CD4-positive, alpha-beta T cell treated with Interleukin-15 for 1 hour (primary cell): ENCODE data around the gene CPS1.

ENCODE experiments used
- DNase-seq: peaks from one replicate; pipeline ENCODE4 v3.0.0-alpha.2; 2020

Gene CPS1

DNA sequence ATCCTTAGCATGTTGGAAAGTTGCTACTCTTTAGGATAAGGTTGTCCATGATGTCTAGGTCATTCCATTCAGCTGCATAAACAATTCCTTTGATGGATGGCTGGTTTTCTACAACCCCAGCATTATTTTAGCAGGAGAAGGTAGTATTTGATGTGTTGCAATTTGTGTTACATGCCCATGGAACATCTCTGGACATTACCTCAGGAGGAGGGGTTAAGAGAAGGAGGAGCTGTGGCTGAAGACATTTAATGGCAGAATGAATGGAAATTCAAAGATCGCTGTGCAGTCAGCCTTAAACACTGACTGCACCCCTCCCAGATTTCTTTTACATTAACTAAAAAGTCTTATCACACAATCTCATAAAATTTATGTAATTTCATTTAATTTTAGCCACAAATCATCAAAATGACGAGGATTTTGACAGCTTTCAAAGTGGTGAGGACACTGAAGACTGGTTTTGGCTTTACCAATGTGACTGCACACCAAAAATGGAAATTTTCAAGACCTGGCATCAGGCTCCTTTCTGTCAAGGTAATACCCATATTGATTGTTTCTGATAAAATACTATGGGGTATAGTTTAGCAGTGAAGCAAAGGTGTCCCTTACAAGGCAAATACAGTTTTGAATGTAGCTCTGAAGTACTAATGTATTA is at the start of gene CPS1:
CPS1 (plus strand) TSS at position 271 of the 652 bp plus-strand sequence; CDS start at position 406, 135 bp downstream.
- DNase-seq = no peak

DNA sequence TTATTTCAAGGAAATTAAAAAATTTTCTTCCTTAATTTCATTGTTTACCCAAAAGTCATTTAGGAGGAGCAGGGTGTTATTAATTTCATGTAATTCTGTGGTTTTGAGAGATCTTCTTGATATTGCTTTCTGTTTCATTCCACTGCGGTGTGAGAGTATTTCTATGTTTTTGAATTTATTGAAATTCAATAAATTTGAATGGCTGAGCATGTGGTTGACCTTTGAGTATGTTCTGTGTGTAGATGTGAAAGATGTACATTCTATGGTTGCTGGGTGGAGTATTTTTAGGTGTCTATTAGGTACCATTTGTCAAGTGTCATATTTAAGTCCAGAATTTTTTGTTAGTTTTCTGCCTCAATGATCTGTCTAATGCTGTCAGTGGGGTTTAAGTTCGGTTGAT is 40.5 kb upstream of the CPS1 start:
- no peak for DNase-seq

DNA sequence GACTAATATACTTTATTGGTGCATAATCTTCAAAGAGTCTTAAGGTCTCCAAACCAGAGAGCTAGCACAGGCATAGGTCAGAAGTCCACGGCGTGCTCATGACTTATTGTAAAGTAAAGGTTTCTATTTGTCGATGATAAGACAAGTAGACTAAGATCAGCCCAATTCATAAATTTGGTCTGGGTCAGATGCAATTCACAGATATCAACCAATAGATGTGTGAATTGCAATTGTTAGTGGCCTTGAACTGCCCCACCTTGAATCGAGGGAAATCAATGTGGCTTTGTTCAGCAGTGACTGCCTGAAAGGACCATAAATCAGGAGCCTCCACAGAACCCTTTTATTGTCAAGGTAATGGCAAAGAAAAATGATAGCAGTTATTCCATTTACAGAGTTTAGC is 39.1 kb upstream of the CPS1 start:
- no peak for DNase-seq

DNA sequence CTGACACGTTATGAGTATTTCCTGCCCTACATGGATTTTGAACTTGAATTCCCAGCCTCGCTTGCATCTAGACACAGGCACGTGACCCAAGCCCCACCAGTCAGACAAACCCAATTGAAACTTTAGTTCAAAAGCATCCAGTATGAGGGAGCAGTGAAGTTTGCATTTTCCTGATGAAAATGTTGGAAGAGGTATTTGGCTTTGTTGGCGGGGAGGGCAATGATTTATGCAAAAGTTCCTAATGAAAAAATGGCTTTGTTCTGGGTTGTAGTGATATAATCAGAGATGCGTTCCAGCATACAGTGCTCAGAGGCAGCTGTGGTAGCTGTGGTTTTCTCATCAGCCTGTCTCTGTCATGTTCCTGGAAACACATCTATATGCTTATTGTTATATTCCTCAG is 36.8 kb upstream of the CPS1 start:
- DNase-seq = no peak

DNA sequence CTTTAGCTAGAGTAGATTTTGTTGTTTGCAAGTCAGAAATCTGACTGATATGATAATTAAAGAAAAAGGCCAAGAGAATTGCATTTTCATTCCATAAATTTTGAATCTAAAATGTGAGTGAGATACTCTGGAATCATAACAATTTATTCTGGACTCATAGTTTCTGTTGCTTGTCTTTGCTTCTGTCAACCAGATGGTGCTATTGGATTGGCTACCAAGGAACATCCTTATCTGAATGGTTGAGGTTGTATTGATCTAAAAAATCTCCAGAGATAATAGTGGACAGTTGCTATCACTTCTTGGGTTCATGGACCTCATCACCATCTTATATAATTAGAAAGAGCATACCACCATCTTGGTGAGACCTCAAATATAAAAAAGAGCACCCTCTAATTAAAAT is 34.0 kb upstream of the CPS1 start:
- DNase-seq = no peak

DNA sequence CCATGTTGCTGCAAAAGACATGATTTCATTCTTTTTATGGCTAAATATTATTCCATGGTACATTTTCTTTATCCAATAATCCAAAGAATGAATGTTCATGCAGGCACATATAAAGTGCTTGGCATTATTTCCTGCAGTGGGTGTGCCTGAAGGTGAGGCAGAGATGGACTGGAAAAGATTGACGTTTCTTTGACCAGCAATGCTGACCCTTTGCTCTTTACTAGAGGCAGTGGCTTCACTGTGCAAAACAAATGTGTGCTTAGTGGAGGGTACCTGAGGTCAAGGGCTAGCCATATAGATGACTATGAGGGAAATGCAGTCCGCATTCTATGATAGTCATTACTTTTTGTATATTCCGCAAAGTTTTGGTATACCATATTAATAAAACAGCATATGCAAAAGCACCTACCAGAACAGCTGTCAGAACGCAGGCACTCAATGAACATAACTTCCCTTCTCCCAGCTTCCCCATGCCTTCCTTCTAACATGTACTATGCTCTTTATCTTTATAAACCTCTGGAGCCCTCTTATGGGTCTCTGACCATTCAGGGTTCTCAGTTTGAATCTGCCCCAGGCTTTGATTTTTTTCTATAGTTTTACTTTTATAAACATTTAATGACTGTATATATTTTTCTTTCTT is 32.6 kb upstream of the CPS1 start:
- no peak for DNase-seq

DNA sequence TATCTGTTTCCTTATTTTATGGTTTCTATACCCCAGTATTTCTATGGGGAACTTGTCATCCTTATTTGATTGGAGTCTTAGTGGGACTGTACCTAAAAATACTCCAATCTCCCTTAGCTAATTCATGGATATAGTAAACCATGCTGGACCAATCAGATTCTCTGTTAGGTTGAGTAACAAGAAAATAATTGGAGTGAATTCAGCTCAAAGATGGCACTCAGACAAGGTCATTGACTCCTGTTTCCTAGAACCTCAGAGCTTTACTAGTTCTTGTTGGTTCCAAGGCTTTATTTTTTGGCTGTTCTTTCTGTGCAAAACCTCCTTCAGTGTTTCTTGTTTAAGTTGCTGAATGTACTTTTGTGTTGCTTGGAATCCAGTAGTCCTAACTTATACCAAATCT is 31.9 kb upstream of the CPS1 start:
- DNase-seq = no peak

DNA sequence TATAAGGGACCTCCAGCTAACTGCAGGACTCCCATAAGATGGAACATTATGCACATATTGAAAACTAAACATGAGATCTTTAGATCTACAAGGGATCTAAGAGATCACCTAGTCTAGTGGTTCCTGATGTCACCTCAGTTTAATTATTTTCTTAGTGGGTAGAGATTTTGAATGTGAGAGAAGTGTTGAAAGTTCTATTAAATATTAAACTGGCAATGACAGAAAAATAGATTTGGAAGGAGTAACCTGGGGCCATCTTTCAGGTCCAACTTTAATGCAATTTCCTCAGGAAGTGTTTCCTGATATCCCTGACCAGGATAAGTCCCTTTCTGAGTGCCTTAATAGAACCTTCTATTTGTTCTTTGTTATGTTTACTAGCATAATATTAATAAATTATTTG is 29.1 kb upstream of the CPS1 start:
- DNase-seq = no peak

DNA sequence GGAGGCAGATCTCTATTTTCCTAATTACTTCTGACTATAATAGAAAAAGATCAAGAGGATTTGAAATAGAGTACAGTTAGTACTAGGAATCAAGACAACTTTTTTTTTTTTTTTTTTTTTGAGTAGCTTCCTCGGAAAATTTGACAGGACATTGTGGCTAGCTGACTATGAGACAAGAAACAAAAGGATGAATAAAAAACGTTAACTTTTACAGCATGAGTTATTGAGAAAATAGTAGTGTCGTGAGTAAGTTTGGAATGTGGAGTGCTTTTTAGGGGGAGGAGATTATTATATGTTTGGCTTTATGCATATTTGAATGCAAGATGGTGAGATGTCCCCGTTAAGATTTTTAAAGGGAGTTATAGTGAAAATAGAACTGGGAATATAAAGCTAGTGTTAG is 27.7 kb upstream of the CPS1 start:
- no peak for DNase-seq

DNA sequence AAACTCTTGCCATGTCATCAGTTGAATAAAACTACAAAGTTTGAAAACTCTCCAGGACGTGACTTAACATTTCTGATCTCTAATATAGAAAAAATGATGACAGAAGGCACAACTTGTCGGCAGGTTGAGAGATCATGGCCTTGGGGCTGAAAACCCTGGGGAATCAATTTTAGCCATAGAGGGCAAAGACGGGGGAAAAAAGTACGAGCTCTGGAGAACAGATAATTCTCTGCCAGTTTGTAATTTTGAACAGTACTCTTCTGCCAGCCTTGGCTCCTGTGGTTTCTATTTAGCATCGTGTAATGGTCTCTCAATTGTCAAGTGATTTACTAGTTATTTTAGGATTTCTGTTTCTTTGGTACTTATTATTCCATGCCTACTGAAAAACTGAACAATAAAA is 25.3 kb upstream of the CPS1 start:
- DNase-seq = no peak

DNA sequence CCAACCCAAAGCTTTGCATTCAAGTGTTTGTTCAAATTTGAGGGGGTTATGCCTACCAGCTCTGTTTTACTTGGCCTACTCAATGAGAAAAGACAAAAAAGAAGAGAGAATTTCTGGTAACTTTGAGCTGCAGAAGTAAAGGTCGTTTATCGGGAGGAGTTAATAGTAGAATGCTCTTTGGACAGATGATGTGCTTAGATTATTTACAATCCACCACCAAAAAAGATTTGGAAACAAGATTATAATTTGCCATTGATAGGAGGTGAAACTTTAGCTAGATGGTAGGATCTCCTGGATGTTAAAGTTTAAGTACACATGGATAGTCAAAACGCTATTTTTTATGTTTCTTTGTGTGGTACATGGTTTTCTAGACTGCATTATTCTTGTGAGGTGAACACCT is 24.9 kb upstream of the CPS1 start:
- no peak for DNase-seq

DNA sequence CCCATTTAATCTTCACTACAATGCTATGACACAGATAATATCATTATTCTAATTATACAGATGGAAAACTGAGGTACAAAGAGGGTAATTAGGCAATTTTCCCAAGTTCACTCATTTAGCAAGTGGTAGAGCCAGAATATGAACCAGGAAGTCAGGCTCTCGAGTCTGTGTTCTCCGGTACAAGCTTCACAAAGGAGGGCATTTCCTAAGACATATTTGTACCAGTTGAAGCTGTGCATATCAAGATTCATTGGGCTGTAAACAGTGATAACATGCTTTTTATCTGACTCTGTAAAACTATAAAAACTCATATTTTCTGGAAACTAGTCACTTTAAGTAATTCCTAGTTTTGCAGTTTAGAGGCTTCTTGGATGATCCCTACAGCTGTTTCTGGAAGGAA is 23.0 kb upstream of the CPS1 start:
- no peak for DNase-seq

DNA sequence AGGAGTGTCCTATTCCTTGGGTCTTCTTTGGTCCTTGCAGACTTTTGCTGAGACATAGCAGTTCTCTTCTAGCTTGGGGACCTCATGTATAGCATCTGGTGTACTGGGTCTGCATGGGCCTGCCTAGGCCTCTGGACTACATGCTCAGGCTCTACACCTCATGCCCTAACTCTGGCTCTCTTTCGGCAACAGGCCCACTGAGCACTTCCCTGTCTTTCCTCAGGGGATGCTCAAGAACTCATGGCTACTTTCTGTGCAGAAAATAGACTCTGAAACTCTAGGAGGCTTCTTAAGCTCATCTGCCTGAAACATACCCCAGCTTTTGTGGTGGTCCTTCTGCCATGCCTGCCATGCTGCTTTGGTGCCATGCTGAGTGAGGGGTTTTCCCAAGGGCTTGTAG is 21.5 kb upstream of the CPS1 start:
- DNase-seq = no peak

DNA sequence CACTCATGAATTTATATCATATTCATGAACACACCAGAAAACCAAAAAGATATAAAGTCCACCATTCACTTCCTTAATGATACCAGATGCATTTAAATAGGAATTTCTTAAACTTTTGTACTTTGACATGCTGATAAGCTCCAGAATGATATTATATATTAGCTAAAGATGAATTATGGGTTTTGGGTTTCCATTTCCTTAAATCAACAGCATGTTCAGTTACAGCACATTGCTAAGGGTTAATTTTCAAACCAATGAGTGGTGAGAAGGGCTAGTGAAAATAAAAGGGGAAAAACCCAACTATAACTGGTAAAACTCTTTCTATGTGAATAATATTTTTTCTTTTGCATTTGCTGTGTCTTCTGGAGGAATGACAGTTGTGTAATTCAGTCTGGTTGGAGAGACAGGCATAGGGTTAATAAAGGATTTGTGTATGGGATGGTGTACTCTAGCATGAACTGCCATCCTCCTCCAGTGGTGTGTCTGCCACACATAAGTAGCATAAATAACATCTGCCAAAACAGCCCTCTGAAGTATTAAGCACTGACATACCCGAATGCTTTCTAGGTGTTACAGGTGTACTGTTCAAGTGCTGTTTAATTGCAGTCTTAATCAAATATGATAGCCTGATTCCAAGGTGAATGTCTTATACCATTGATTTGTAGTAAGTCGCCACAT is 19.3 kb upstream of the CPS1 start:
- no peak for DNase-seq

DNA sequence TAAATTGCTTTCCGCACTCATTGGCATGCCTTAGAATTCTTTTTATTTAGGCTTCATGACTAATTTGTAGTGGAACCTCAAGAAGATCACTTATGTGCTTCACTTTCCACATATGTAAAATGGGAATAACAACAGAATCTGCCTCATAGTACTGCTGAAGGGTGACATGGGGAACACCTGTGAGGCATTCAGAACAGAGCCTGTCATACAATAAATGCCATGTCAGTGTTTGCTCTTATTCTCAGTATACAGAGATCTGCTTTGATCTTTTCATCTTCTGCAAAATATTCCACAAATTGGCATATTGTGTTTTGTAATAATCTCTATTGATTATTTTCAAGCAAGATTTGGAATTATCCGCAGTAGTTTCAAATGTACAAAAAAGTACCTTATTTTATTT is 17.4 kb upstream of the CPS1 start:
- no peak for DNase-seq

DNA sequence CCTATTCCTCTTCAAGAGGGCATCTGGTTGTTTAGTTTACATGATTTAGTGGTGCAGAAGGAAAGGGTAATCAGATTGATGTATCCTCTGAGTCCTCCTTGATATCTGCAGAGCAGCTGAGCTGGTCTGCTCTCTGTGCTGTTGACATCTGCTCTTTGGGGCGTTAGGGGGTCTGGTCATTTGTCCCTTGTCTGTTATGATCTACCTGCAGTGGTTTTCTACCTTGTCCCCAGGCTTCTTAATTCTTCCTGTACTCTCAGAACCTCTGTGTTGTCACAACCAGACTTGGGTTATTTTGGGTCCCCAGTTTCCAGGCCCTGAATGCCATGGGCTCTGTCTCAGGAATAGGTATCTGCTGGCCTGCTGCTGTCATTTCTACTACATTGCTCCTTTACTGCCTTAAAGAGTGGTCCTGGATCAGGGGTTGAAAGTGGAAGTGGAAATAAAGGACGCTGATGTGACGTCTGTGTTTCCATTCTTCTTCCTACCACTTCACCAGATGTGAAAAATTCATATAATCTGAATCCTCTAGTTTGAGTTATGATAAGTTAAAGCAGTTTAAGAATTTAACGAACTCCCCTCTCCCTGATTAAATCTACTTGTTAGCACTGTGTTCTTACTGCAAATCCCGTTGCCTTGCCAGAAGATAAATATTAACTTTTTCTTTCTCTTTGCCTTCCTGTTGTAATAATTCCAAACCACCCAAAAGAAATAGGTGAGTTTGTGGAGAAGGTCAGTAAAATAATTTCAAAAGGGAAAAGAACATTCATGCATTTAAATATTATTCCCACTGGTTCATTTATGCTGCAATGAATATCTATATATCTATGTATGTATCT is 16.6 kb upstream of the CPS1 start:
- no peak for DNase-seq

DNA sequence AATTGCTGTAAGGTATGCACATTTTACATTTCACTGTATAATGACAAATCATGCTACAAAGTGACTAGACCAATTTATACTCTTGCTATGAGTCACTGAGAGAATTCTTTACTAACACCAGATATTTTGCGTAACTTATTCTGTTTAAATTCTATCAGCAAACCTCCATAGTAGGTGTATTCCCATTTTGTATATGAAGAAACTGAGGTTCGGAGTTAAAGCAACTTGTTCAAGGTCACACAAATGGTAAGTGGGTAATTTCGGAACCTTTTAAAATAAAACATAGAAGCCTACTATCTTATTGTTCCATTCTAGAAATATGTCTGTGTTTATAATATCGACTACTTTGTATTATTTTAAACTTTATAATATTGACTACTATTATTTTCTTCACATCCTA is 15.9 kb upstream of the CPS1 start:
- DNase-seq = no peak

DNA sequence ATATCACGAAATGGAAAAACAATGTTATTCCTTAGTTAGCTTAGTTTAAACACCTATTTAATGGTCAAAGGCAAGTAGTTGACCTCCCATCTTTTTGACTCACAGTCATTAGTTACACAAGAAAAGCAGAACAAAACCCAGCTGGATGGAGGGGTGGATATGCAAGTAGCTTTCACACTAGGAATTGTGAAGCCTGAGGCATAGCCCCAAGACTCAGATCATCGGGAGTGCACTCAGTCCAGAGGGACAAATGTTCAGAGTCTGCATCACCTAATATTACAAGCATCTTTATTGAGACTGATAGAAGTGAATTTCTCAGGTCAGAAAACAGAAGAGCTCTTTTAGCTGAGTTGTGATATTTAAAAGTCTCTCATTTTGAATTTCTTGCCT is 15.5 kb upstream of the CPS1 start:
- DNase-seq = no peak

DNA sequence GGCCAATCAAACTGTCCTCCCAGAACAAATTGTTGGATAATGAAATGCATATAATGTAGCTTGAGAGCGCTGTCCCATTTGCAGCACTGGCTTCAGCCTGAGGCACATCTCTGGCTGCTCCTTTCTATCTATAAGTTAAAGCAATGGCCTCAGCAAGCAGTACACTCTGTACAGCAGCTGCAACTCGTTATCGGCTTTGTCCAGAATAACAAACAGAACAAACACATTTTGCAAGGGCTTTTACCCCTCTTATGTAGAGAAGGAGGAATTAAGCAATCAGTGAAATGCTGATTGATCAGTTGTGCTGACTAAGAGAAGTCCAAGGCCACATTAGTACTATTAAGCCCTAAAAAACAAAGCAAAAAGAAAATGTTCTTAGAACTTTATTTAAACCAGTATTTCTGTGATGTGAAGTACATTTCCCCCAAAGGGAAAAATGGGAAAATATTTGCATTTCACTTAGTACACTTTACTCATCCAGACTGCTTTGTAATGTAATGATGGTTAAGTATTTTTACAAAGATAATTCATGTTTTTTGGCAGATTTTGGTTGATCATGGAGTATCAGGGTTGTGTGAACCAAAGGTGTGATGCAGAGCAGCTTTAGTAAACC is 15.0 kb upstream of the CPS1 start:
- DNase-seq = no peak

DNA sequence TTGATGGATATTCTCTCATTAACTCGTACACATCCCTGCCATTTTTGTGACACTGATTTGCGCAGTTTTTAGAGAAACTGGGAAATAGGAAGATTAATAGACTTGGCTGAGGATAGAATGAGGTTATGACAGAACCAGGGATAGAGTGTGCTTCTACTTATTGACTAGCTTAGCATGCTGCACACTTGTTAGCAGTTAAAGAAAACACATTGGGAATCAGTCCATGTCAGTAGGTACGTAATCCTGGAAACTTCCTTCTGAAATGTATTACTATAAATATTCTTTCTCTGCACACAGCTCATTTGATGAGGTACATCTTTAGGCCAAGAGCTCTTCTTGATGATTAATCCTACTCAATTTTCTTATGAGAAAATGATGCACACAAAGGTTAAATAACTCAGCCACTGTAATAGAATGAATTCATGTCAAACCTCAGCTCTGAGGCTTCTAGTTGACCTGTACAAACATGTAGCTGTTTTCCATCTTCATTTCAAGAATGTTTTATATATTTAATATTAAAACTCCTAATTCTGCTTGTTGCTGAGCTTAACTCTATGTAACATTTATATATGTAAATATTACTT is 12.3 kb upstream of the CPS1 start:
- DNase-seq = no peak

DNA sequence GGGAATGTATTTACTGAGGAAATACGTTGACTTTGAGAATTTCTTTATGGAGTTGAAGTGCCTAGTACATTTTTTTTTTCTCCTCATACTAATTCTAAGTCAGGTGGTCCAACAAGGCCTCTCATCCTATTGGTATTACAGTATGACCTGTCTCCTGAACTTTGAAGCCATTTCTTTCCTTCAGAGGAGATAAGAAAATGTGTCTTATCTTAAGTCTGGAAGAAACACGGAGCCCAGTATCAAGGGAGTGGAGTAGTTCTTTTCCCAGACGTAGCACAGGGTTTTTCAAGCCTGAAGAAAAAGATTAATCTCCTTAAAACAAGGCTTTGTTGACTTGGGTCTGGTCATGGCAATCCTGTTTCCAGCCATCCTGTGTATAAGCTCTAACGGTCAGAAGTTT is 11.6 kb upstream of the CPS1 start:
- no peak for DNase-seq

DNA sequence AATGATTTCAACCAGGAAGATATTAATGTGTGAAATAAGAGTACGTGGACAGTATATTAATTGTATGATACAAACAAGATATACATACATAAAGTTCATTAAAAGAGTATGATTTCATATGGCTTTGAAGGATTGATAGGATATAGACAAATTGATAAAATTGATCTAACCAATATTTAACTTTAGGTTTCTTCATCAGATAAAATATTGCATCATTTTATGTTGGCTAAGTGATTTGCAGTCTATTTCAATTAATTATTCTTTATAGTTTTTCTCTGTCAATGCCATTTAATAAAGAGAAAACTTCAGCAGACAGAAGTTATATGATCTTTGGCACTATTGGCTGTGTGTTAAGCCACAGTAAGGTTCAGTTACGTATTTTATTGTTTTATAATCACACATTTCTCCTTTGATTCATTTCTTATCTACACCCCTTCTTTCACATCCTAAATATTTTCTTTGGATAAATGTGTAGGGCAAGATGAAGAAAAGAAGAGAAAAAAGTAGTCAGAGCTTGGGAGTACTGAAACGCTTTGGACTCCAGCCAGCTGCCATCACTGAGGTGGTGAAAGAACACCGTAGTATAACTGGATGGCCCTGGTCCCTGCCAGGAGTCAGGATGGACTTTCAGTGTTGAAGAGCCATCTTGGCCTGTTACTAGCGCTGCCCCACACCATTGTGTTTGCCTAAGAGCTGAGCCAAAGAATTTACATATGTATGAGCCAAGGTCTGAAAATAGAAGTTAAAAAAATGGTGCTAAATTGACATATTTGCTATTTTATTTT is 9.8 kb upstream of the CPS1 start:
- DNase-seq = no peak
